ENCODE results near the gene PDLIM1. TPM values are rescaled to one million over a fixed set of nuclear protein-coding genes. Genes with fewer than 3 reads are reported as not detected.

Gene PDLIM1
- total RNA-seq, 1 experiment from 2014 or later, result 115 TPM

DNA sequence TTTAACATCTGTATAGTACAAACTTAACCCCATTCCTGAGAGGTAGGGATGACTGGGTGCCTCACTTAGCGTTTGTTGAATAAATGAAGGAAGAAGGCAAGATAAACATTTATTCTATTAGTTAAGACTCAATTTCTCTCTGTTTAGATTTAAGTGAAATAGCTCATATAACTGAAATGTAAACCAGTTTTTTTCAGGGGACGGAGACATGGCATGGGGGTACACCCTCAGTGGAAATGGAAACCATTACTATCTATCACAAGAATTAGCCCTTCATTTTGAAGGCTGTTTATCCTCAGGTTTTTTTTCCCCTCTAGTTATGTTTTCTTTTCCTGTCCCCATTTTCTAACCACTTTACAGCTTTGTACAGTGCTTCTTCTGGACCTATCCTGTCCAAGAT lies 35.6 kb upstream of the PDLIM1 start:
- Histone ChIP-seq H3T11ph (ENCODE audit: low read length) (no peak overlapping the region), H2AK5ac (ENCODE audit: insufficient read length, low read length) (no peak overlapping the region), H3K27ac (ENCODE audit: insufficient read length, low read depth, low read length) (no peak overlapping the region), H3K14ac (ENCODE audit: insufficient read depth, low read length) (no peak overlapping the region), H3K4me1 (ENCODE audit: insufficient read depth, low read length) (no peaks in the 10 kb centered on the region), H3K56ac (ENCODE audit: insufficient read length, low read depth, low read length) (no peak overlapping the region), H4K91ac (ENCODE audit: insufficient read length, low read depth, low read length) (no peak overlapping the region), H3K18ac (ENCODE audit: insufficient read length, low read depth, low read length) (no peak overlapping the region), H3K4ac (ENCODE audit: low read depth, low read length) (no peak overlapping the region), H3K23me2 (ENCODE audit: insufficient read length, low read depth, low read length, poor library complexity, severe bottlenecking) (no peaks in the 10 kb centered on the region), H2BK12ac (ENCODE audit: insufficient read length, low read depth, low read length) (no peak overlapping the region), H3K27me3 (ENCODE audit: insufficient read depth, low read length) (no peaks in the 10 kb centered on the region), H3K23ac (ENCODE audit: insufficient read length, low read depth, low read length) (no peak overlapping the region), H3K9me3 (ENCODE audit: control insufficient read depth, low read depth, low read length) (no peaks in the 10 kb centered on the region), H2AFZ (ENCODE audit: low read length) (no peak overlapping the region), H2BK5ac (ENCODE audit: insufficient read length, low read length) (no peak overlapping the region), H3K9ac (ENCODE audit: extremely low read depth, insufficient read length, low read length) (no peak overlapping the region), H4K5ac (ENCODE audit: insufficient read length, low read depth, low read length) (no peak overlapping the region), H2BK20ac (ENCODE audit: low read depth, low read length, poor library complexity, severe bottlenecking) (no peak overlapping the region), H4K20me1 (ENCODE audit: control insufficient read depth, insufficient read depth, insufficient read length) (no peaks in the 10 kb centered on the region), H3K4me2 (ENCODE audit: insufficient read depth, insufficient read length, low read length) (no peak overlapping the region), H2BK120ac (ENCODE audit: low read depth, low read length, poor library complexity, severe bottlenecking) (no peak overlapping the region), H3K79me1 (ENCODE audit: insufficient read depth, low read depth, low read length, poor library complexity, severe bottlenecking) (no peaks in the 10 kb centered on the region), H4K8ac (replicated peaks; ENCODE audit: insufficient read length, low read depth, low read length) (no peak overlapping the region), H3K79me2 (ENCODE audit: insufficient read depth, low read length) (no peaks in the 10 kb centered on the region), H2BK15ac (ENCODE audit: low read depth, low read length) (no peak overlapping the region)
- TF ChIP-seq, protein P1, sequence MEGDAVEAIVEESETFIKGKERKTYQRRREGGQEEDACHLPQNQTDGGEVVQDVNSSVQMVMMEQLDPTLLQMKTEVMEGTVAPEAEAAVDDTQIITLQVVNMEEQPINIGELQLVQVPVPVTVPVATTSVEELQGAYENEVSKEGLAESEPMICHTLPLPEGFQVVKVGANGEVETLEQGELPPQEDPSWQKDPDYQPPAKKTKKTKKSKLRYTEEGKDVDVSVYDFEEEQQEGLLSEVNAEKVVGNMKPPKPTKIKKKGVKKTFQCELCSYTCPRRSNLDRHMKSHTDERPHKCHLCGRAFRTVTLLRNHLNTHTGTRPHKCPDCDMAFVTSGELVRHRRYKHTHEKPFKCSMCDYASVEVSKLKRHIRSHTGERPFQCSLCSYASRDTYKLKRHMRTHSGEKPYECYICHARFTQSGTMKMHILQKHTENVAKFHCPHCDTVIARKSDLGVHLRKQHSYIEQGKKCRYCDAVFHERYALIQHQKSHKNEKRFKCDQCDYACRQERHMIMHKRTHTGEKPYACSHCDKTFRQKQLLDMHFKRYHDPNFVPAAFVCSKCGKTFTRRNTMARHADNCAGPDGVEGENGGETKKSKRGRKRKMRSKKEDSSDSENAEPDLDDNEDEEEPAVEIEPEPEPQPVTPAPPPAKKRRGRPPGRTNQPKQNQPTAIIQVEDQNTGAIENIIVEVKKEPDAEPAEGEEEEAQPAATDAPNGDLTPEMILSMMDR (conservative IDR thresholded peaks at IDR 0.05), result no peak
- Mint-ChIP-seq H3K9me3 (no peaks in the 10 kb centered on the region), H3K4me3 (no peak overlapping the region), H3K4me1 (peaks cover 18 to 23% of the 10 kb centered on the region in 2 experiments), H3K36me3 (ENCODE audit: insufficient read depth in 1 of 3, low read depth in 3 of 3) (peaks cover 0 to 10% (median 3%) of the 10 kb centered on the region in 3 experiments; a peak in 5 of 7 replicates), H3K27ac (no peak overlapping the region), H3K27me3 (ENCODE audit: low read depth) (peaks cover 16% of the 10 kb centered on the region)
- DNase-seq, result no peak
- no CpG with 5 or more reads among the region's 2 CpGs for WGBS (ENCODE audit: extremely low coverage, insufficient read length, low lambda C conversion rate)
